Measurements from ENCODE around the gene ZNF816. TPM values are rescaled to one million over a fixed set of nuclear protein-coding genes. Genes with fewer than 3 reads are reported as not detected.

ZNF816 gene
- total RNA-seq (2021; fragmentation: NEBNext Ultra II Directional; extraction: Animal tissue kit (Norgen Biotek cat#: 25700)), result 12.2 and 13.2 TPM in 2 replicates
- polyA plus RNA-seq (2011; rRNA removed), result 2.4 and 2.7 TPM in 2 replicates
- 4.5 TPM for polyA plus RNA-seq (2011; cell fraction: cytosol; rRNA removed)
- polyA plus RNA-seq (2011; cell fraction: nucleus; rRNA removed), result 2.7 TPM
- 4.8 to 10.1 TPM (median 5.3 TPM) in 4 replicates for polyA plus RNA-seq (2012, experiment 1 of 2)
- polyA plus RNA-seq (2012, experiment 2 of 2), result 1.4 TPM
- 7.3 TPM for polyA plus RNA-seq (2013, experiment 1 of 2)
- 6.4 TPM for polyA plus RNA-seq (2013, experiment 2 of 2)
- polyA minus RNA-seq (2011; rRNA and poly(A)+ RNA removed), result 12.2 and 21.9 TPM in 2 replicates
- polyA minus RNA-seq (2011; cell fraction: cytosol; rRNA and poly(A)+ RNA removed), result 12.7 TPM
- polyA minus RNA-seq (2011; cell fraction: nucleus; rRNA and poly(A)+ RNA removed), result 19.6 TPM
- long read RNA-seq, experiment 1, result 0 reads
- long read RNA-seq, experiment 2, transcript ZNF816-206 (4 exons, 2,504 nt), result major isoform, 12 of 15 reads
- long read RNA-seq, experiment 2, partial matches to known transcripts, result 0 of 15 reads
- long read RNA-seq, experiment 2, other reads (novel, unspliced or antisense), result 0 of 15 reads

DNA sequence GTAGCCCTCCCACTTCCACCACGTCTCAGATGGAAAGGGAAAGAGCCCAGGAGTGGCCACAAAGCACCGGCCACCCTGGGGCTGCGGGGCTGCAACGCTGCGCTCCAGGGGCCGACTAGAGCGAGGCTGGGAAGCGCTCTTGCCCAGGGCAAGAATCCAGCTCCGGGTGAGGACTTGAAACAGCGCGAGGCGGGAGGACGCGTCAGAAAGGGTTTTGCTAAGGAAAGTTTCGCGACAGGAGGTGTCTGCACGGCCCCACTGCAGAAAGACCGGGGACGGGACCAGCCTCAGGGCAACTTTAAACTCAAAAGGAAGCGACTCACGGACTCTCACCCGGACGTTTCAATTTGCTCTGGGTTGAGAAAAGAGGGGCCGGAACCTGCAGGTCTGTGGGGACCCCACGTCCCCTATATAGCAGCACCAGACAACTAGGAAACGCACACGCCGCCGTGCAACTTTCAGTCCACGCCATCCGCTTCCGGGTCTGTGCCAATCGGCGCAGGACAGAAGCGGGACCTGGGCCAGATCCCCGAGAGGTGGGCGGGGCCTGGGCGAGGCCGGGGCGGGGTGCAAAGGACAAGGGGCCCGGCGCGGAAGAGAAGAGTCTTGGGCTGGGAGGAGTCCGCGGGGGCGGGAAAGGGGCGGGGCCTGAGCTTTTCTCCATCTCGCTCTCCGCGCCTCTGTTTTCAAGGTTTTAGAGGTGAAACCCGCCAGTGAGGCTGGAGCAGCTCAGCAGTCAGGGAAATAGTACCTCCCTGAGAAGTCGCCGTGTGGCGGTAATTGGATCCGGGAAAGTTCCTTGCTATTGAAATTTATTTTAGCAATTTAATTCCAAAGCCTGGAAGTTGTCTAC is at the start of gene ZNF816:
Gene ZNF816 (minus strand): TSS at position 488 of the 853 bp plus-strand sequence. CDS start 6,792 bp downstream, outside the sequence.
- Histone ChIP-seq H2BK5ac (ENCODE audit: low read depth, low read length) (peak within 1 kb of the TSS; percentile 92; the same call in 1 of the 2 replicates), H2BK15ac (ENCODE audit: low read length) (peak within 1 kb of the TSS; percentile 61; the same call in 1 of the 2 replicates), H2BK12ac (ENCODE audit: low read depth, low read length) (no peak within 1 kb of the TSS), H3K9me3 (ENCODE audit: insufficient read depth in 2 of 2, low read depth in 1 of 2, low read length in 1 of 2) (0 out of 4 replicates have a peak, but pooled peaks cover 0 to 5% of the 10 kb centered on the region in 2 experiments), H3K4me2 (ENCODE audit: insufficient read depth in 1 of 2, low read depth in 2 of 2, low read length in 2 of 2) (peak within 1 kb of the TSS; percentile 90 to 97), H2AK5ac (ENCODE audit: low read depth, low read length) (no peak within 1 kb of the TSS), H3K79me2 (ENCODE audit: control insufficient read depth in 1 of 2, insufficient read depth in 2 of 2, low read length in 2 of 2) (peaks cover 0 to 25% of the 10 kb centered on the region in 2 experiments; a peak in 2 of 4 replicates), H3K18ac (ENCODE audit: extremely low read depth, low read length) (peak within 1 kb of the TSS; percentile 91), H3K4me1 (replicated peaks in 1 of 4; ENCODE audit: control insufficient read depth in 3 of 4, insufficient read depth in 4 of 4, low read length in 3 of 4) (peaks cover 0 to 7% (median under 1%) of the 10 kb centered on the region in 4 experiments; a peak in 2 of 7 replicates), H2BK120ac (replicated peaks; ENCODE audit: low read depth, low read length) (peak within 1 kb of the TSS; percentile 58), H2AFZ (ENCODE audit: low read length) (peak within 1 kb of the TSS; percentile 84), H4K8ac (ENCODE audit: extremely low read depth, insufficient read depth, low read length) (no peak within 1 kb of the TSS; the same call in 1 of the 2 replicates), H3K23ac (ENCODE audit: insufficient read length) (no peak within 1 kb of the TSS), H4K91ac (replicated peaks; ENCODE audit: insufficient read length, low read length) (peak within 1 kb of the TSS; percentile 66), H3K79me1 (ENCODE audit: low read depth, low read length) (peaks cover 5% of the 10 kb centered on the region; the same call in 1 of the 2 replicates), H4K5ac (ENCODE audit: insufficient read length, low read depth, low read length) (peak within 1 kb of the TSS; percentile 45), H3K4ac (replicated peaks; ENCODE audit: insufficient read length, low read depth, low read length) (no peak within 1 kb of the TSS), H3K4me3 (ENCODE audit: extremely low read depth in 1 of 4, insufficient read depth in 2 of 4, low read depth in 3 of 4, low read length in 4 of 4) (peak within 1 kb of the TSS; percentile 82 to 89 (median 88)), H3K9ac (replicated peaks in 1 of 4; ENCODE audit: extremely low read depth in 1 of 4, low read depth in 3 of 4, low read length in 3 of 4) (peak within 1 kb of the TSS; percentile 46 to 84 (median 66)), H4K20me1 (replicated peaks in 1 of 2; ENCODE audit: control insufficient read depth in 1 of 2, insufficient read depth in 2 of 2, low read length in 2 of 2) (peaks cover 0 to 2% of the 10 kb centered on the region in 2 experiments), H3K14ac (ENCODE audit: insufficient read length) (peak within 1 kb of the TSS; percentile 55), H3K36me3 (ENCODE audit: control insufficient read depth in 2 of 4, insufficient read depth in 4 of 4, low read length in 3 of 4) (peaks cover 0 to 14% (median 0%) of the 10 kb centered on the region in 4 experiments; a peak in 3 of 8 replicates), H3K23me2 (ENCODE audit: low read depth, low read length) (peaks cover 3% of the 10 kb centered on the region), H3K27me3 (replicated peaks in 1 of 4; ENCODE audit: control insufficient read depth in 3 of 4, extremely low read depth in 1 of 4, insufficient read depth in 3 of 4, low read length in 3 of 4) (no peaks in the 10 kb centered on the region), H2BK20ac (ENCODE audit: low read length) (no peak within 1 kb of the TSS), H3K56ac (replicated peaks; ENCODE audit: insufficient read length, low read depth, low read length) (peak within 1 kb of the TSS; percentile 47), H3K27ac (ENCODE audit: low read depth, low read length) (peak within 1 kb of the TSS; percentile 48; the same call in 1 of the 2 replicates)
- DNase-seq (ENCODE audit: low read depth in 1 of 2, low spot score in 2 of 2) (peak; percentile 82 to 99), FAIRE-seq (no peak)
- ChIA-PET POLR2A (ENCODE audit: partially characterized antibody) (interaction anchor here (0.7 to 2.3 kb wide), 11 partner anchors 10 to 66 kb away, joined by 3 to 16 read pairs (median 4); partner anchors contain the start of gene ZNF320), CTCF (ENCODE audit: partially characterized antibody) (interaction anchor here (0.6 to 1.6 kb wide), 8 partner anchors 10 to 192 kb away, joined by 3 to 6 read pairs (median 4); partner anchors contain the start of gene ERVV-2)
- 1% methylated on average over 37 of the region's 55 CpGs; no CpG with 5 or more reads in 1 of the 2 experiments for WGBS, 2 experiments (ENCODE audit: extremely low coverage in 1 of 2, insufficient coverage in 1 of 2, insufficient read length in 1 of 2, insufficient replicate concordance in 2 of 2, low coverage in 1 of 2, low lambda C conversion rate in 2 of 2, missing lambda C conversion rate in 1 of 2)
- peak; percentile 37; the same call in 1 of the 2 replicates for TF ChIP-seq SP1 (IDR thresholded peaks at IDR 0.05; ENCODE audit: low read depth, low read length)
- TF ChIP-seq TBP (IDR thresholded peaks at IDR 0.05; ENCODE audit: low read depth, low read length), result peak; percentile 67
- TF ChIP-seq SIN3A (conservative IDR thresholded peaks at IDR 0.05 in 1 of 2, IDR thresholded peaks at IDR 0.05 in 1 of 2; ENCODE audit: low read depth in 1 of 2, low read length in 2 of 2), result peak in 1 of 2 experiments; percentile 83; a peak in 1 of 4 replicates
- no peak for TF ChIP-seq RXRA (IDR thresholded peaks at IDR 0.05; ENCODE audit: insufficient read depth, low read depth, low read length)
- no peak for TF ChIP-seq MAFK (IDR thresholded peaks at IDR 0.05; ENCODE audit: low read depth, low read length)
- no peak for TF ChIP-seq RAD21 (IDR thresholded peaks at IDR 0.05 in 1 of 2, conservative IDR thresholded peaks at IDR 0.05 in 1 of 2; ENCODE audit: low read depth in 2 of 2, low read length in 2 of 2)
- TF ChIP-seq SAP30 (IDR thresholded peaks at IDR 0.05; ENCODE audit: insufficient read depth, insufficient replicate concordance, low read length), result peak; percentile 56

Data from H1 (cell line).